HG03039 (cell line): Measurements from ENCODE around the gene ARL6IP4.

Source experiments
- ATAC-seq: cut with Tn5 transposase; IDR thresholded peaks from one replicate; pipeline ENCODE4 v1.9.1; 2021; ENCODE audit warnings: mild to moderate bottlenecking, moderate library complexity; ENCODE audit not compliant: unreplicated experiment

Gene ARL6IP4

DNA sequence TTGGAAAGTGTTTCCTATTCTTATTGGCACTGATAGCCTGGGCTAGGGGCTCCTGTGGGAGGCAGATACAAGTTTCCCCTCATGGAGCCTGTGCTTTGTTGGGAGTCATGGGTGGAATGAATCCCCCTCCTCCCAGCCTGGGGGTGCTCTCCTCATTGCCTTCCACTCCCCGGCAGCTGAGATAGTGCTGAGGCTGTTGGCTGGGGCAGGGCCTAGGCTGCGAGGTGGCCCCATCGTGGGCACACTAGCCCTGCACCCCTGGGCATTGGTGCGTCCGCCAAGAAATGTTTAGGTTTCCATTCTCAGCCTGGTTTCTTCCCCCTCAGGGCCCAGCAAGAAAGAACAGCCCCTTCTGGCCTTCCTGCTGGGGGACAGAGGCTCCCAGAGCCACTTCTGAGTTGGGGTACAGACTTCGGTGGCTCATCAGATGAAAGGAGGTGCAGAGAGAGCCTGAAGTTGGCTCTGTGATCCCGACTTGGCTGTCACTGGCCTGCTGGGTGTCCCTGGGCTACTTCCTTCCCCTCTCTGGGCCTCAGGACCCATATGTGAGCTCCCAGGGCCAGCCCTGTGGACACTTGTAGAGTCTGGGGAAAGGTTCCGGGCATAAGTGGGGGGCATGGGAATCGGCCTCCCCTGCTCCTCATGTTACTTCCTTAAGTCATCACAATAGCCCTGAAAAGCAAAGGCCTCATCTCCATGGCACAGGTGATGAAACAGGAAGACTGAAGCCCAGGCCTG, 2.7 kb upstream of the ARL6IP4 start:
- no peak for ATAC-seq

DNA sequence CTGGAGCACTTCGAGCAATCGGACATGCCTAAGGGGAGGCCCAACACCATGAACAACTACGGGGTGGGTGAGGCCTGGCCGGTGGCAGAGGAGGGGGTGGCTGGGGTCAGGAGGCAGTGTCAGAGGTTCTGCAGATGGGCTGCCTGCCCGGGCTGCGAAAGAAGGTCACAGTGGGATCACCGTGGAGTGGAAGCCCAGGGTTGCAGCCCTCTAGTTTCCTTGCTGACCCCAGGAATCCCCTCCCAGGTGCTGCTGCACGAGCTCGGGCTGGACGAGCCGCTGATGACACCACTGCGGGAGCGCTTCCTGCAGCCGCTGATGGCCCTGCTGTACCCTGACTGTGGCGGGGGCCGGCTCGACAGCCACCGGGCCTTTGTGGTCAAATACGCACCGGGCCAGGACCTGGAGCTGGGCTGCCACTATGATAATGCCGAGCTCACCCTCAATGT, 1.9 kb upstream of the ARL6IP4 start:
- no peak for ATAC-seq

DNA sequence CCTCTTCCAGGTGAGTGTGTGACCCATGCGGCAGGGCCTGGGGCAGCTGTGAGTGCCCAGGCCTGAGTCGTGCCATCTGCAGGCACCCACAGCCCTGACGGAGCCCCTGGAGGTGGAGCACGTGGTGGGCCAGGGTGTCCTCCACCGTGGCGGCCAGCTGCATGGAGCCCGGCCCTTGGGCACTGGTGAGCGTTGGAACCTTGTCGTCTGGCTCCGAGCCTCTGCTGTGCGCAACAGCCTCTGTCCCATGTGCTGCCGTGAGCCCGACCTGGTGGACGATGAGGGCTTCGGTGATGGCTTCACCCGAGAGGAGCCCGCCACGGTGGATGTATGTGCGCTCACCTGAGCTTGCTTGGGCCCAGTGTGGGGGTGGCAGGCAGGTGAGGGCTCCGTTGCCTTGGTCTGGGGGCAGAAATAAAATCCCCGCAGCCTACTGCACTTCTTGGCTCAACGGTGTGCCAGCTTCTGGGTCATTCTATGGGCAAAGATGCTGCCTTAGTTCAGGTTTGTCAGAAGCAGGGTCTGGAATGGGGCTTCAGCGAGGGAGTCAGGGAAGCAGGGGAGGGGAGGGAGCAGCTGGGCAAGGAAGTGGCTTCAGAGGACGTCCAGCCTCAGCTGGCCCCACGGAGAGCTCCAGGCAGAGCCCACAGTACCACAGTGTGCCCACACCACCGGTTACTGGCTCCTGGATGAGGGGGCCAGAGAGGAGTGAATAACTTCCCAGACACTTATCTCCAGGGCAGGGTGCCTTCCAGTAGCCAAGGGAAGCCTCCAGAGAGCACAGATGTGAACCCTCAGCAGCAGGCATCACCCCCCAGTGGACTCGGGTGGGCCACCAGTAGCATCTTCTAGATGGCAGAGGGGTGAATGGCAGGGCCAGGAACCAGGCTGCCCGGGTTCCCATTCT, 1.2 kb upstream of the ARL6IP4 start:
- no peak for ATAC-seq

DNA sequence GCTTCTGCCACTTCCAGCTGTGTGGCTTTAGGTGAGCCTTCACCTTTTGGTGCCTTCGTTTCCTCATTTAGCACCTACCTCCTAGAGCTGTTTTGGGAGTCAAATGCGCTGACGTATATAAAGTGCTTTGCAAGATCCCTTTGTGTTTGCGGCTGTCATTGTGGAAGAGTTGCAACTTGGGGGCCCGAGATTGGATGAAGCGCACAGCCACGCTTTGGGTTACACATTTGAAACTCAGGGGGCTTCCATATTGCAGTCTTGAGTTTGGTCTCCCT, 636 bp upstream of the ARL6IP4 start:
- no peak for ATAC-seq

DNA sequence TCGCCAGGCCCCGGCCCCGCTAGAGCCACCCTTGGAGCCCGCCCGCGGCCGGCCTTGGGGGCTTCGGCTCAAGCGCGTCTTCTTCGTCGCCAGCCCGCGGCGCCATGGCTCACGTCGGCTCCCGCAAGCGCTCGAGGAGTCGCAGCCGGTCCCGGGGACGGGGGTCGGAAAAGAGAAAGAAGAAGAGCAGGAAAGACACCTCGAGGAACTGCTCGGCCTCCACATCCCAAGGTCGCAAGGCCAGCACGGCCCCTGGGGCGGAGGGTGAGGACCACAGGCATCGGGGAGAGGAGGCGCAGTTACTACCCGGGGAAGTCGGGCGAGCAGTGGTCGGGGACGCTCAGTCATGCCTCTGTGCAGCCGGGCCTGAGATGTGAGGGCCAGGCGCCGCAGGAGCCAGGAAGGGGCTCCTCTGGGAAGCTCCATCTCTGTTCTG, 573 bp downstream of the ARL6IP4 start:
- ATAC-seq: no peak

DNA sequence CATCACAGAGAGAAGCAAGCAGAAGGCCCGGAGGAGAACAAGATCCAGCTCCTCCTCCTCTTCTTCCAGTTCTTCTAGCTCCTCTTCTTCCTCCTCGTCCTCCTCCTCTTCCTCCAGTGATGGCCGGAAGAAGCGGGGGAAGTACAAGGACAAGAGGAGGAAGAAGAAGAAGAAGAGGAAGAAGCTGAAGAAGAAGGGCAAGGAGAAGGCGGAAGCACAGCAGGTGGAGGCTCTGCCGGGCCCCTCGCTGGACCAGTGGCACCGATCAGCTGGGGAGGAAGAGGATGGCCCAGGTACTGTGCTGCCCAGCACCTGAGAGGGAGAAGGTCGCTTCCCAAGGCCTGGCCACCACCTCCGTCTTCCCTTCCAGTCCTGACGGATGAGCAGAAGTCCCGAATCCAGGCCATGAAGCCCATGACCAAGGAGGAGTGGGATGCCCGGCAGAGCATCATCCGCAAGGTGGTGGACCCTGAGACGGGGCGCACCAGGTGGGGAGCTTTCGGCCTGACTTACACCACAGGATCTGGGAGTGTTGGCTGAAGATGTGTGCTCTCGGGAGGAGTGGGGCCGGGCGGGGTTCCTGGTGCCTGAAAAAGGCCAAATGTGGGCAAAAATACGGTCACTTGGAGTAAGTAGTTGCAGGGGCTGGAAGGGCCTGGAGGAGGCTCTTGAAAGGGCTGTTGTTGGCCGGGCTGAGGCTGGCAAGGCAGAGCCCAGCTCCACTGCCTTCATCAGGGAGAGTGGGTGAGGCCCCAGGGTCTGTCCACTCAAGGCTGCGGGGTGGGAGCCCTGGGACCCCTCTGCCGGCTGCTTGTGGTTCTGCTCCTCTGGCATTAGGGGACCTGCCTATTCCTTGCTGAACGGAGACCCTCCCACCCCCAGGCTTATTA, 1.4 kb downstream of the ARL6IP4 start:
- ATAC-seq: no peak

DNA sequence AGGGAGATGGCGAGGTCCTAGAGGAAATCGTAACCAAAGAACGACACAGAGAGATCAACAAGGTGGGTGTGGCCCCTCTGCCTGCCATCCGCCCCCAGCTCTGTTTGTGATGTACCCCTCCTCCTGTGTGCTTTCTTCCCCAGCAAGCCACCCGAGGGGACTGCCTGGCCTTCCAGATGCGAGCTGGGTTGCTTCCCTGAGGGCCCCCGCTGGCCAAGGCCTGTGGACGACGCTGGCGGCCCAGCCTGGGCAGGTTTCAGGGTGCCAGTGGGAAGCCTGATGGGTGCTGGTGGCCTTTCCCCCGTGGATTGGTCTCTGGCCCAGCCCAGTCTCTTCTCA, 2.0 kb downstream of the ARL6IP4 start:
- no peak for ATAC-seq

DNA sequence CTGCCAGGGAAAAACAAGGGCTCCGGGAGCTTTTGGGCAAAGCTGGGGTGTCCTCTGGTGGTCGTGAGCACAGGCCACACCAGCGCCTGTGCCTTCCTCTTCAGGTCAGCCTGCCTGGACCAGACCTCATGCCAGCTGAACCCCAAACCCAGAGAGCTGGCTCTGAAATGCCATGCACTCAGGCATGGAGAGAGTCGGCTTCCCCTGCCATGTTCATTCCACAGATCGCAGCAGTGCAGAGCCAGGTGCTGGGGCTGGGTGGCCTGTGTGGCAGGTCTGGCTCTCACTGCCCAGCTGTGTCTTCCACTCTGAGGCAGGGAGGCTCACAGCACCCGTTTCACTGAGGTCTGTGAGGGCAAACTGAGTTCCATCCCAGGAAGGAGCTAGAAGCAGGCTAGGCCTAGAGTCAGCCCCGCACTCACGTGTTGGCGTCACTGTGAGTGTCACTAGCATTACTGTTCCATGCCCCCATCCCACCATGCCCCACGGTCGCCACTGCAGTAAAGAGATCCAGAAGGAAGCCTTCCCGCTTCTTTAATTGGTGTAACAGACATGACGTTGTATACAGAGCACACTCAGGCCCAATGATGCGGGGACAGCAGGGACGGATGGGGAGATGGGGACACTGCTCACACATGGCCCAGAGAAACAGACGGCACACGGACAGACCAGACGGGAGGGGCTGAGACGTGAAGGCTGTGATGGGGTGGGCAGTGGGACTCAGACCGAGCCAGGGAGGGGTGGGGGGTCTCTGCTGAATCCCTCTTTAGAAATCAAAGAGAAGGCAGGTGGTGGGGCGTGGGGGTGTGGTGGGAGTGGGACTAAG, 2.7 kb downstream of the ARL6IP4 start:
- no peak for ATAC-seq

DNA sequence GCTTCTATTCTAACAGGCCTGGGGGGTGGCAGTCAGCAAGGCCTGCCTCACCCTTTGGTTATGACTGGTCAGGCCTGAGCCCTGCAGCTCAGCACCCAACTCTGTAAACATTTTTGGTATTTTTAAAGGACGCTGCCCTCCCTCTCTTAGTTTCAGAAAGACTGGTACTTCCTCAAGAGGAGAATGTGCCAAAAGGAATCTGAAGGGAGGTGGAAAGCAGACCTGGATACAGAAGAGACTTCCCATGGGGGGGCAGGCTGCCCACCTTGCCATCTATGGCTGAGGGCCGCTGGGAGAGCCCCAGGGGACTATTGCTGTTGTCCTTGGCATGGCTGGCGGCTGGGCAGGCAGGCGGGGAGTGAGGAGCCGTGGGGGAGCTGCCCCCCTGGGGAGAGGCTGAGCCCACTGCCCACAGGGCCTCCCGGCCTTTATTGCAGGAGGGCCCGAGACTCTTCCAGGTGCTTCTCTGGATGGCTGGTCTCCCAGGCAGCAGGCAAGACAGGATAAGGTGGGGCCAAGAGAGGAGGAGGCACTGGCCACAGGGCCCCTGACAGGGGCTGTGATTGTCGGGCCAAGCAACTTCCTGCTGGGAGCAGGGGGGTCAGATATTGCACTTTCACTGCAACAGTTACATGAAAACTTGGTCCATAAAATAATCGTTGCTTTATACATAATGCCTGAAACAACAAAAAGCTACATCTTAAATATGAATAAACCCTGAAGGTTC, 3.5 kb downstream of the ARL6IP4 start:
- ATAC-seq: no peak

DNA sequence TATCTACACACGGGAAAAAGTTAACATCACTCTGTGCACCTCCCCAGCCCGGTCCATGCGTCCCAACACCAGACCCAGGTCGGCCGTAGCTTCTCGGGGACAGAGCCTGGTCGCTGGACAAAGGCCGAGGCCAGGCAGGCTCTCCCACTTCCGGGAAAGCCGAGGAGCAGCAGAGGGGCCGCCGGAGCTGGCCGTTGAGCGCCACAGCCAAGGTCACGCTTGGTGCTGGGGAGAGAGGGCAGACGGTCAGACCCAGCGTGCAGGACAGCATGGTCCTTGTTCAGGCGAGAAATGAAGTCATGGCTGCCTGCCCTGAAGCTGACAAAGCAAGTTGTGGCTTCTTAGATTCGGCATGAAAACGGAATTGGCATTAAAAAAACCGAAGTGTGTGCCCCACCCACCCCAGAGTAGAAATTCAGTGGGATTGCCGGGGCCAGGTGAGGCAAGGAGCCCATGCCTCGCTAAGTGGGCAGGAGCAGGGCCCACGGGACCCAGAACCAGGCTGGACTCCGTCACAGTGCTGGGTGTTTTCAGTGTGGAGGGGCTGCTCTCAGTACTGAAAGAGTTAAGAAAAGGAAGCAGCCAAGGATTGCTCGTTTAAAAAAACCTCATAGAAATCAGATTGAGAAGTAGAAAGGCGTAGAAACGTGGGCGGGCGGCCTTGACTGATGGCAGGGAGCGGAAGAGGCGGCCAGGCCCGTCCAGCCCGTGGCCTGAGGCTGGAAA, 4.3 kb downstream of the ARL6IP4 start:
- no peak for ATAC-seq

DNA sequence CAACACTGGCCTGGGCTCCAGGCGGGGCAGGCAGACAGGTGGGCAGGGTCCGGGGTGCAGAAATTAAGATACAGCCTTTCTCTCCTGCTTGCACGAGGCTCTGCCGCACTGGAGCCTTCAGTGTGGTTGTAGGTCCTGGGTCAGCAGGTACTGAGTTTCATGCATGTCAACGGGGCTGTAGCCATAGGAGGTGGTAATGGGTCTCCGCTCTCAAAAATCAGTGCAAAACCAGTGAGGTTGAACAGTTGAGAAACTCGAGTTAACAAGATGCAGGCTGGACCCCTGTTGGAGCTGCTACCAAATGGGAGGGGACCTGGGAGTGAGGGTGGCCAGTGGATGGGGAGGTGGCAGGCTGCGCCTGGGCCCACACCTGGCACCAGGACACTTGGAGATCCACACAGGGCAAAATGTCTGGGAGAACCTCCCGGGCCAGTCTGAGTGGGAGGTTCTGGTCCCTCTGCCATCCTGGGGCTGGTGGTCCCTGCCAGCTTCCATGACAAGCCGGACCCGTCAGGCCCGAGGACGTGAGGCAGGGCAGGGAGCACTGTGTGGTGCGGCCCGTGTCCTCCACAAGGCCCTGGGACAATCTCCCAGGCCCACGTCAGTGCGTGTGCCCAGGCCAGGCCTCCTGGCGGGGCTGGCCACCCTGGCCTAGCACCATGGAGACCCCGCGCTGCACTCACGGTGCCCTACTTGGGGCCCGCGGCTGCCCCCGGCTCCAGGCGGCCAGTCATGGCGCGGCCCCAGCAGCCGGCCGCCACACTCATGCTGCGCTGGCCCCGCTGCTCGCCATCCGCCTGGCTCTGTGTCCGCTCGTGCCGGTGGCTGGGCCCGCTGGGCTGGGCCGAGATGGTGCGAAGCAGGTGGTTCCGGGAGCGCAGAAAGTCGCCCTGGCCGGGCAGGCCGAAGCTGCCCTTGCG, 5.1 kb downstream of the ARL6IP4 start:
- ATAC-seq: no peak

DNA sequence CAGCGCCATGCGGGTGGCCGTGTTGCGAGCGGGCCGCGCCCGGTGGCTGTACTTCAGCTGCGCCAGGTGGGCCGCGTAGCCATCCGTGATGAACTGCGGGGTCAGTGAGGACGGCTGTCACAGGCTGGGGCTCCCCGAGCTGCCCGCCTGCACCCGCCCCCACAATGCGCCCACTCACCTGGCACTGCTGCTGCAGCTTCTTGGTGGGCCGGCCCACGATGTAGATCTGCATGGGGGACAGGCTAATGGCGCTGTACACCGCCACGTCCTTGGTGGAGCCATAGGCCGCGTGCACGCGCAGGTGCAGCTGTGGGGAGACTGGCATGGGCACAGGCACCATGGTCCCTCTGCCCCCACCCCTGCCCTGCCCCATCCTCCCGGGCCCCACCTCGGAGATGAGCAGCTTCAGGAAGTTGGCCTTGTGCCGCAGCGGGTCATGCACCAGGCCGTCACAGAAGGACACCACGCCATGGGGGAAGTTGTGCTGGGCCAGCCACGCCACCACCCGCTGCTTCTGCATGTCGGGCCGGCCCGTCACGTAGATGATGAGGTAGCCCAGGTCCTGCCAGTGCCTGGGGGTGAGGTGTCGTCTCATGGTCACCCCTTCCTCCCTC, 5.9 kb downstream of the ARL6IP4 start:
- no peak for ATAC-seq

DNA sequence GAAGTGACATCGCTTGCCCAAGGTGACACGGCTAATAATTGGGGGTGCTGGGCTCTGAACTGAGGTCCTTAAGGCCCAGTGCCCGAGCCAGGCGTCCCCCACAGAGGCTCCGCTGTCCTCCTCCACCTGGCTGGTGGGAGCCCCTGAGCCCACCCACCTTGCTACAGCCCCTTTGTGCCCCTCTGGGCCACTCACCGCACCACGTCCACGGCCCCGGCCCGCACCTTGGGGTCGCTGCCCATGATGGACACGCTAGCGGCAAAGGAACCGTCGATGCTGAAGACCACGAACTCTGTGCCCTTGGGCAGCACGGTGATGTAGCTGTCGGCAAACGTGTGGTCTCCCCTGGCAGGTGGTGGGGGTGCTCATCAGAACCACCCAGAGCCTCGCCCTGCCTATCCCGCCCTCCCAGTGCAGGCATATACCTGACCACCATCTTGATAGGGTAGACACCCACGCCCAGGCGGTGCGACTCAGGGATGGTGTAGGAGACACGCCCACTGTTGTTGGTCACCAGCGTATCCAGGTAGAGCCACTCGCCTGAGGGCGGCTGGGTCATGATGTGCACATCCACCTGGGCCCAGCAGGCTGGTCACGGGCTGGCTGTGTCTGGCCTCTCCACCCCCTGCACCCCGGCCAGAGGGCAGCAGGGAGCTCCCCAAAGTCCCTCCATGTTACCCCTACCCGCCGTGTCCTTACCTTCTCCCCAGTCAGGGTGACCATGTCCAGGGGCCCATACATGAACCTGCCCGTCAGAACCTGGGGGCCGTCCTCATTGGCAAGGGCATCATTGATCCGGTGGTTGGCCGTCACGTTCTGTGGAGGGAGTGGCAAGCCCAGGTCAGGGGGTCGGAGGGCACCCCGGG, 6.8 kb downstream of the ARL6IP4 start:
- ATAC-seq: no peak

DNA sequence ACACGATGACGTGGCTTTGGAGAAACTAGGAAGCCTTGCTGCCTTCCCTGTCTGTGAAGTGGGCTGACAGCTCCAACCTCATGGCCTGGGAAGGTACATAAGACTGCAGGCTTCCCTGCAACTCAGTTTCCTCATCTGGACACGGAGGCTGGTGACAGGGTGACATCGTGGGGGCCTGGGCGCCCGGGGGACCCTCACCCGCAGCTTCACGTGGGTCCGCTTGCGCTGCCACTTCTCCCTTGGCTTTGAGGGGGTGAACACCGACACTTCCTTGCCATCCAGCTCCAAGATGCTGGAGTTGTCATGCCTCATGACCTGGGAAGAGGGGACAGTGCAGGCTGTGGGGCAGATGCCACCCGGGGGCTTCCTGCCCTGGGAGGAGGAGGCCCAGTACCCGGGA, 7.6 kb downstream of the ARL6IP4 start:
- ATAC-seq: no peak

DNA sequence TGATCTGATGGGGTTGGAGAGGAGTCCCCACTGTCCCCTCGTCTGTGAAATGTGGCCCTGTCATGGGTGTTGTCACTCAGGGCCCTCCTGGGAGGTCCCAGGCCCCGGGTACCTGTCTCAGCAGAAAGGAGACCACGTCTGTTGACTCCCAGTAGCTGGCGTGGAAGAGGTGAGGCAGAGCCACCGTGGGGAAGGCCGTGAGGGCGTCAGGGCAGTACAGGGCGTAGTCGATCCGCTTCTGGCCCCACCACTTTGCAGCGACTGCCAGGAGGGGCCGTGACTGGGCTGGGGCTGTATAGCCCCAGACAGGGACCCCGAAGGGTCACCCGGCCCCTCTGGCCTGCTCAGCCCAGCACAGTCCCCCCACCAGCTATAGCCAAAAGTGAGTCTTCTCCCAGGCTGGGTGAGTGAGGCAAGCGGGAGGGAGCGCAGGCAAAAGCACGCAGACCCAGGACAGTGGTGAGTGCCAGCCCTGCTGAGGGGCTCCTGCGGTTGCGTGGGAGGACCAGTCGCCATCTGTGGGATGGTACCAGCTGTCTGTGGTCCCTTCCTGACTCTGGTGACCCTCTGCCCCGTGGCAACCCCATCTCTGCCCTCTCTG, 8.2 kb downstream of the ARL6IP4 start:
- ATAC-seq: no peak

DNA sequence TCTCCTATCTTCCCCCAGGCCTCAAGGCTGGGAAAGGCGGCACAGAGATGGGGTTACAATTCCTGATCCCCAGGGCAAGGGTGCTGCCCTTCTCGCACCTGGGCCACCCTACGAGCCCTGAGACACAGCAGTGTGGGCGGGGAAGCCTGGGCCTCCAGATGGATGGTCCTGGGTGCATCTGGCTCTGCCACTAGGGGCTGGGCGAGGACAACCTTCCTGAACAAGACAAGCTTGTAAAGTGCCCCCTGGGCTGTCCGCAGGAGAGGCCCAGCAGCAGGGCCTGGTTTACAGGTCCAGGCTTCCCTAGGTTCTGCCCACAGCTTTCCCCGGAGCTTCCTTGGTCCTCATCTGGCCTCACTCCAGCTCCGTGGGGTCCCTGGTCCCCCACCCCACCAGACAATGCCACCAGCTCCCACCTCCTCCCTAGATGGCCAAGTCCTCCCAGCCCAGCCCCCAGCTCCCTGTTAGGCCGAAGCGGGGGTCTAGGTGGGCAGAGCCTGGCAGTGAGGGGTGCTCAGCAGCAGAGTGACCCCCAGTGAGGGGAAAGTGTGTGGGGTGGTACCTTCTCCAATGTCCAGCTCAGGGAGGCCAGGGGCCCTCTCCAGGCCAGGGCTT, 8.9 kb downstream of the ARL6IP4 start:
- no peak for ATAC-seq
